Neutrophil (primary cell): ENCODE data around the gene PCDHGB6.
"Not testable (repeated sequence)": the region's sequence is repeated elsewhere in the genome, so short reads cannot be mapped to it uniquely, and the experiment has no call there.

ENCODE experiments used
- H3K27ac ChIP-seq: fragments of 200-600 bp; sonication (generic); 2 replicates; pipeline ENCODE4 v1.5.1; 2016; ENCODE audit warnings: mild to moderate bottlenecking, moderate library complexity
- H3K27me3 ChIP-seq: fragments of 200-600 bp; sonication (generic); 2 replicates; pipeline ENCODE4 v1.6.0; 2016; ENCODE audit warnings: mild to moderate bottlenecking
- H3K36me3 ChIP-seq: fragments of 200-600 bp; sonication (generic); 2 replicates; pipeline ENCODE4 v1.5.1; 2017
- H3K4me1 ChIP-seq, 2 experiments: fragments of 200-600 bp in 1 of 2; sonication (generic) in 1 of 2; 1 replicate in 1 of 2; 2 replicates in 1 of 2; pipeline versions ENCODE4 v1.5.1 to v1.6.1; 2013 to 2016; ENCODE audit warnings: low read depth in 1 of 2, low read length in 1 of 2, mild to moderate bottlenecking in 1 of 2, moderate library complexity in 1 of 2; ENCODE audit not compliant: control insufficient read depth in 1 of 2, insufficient read depth in 1 of 2
- H3K4me3 ChIP-seq, 2 experiments: fragments of 200-600 bp in 1 of 2; sonication (generic) in 1 of 2; 1 replicate in 1 of 2; 2 replicates in 1 of 2; pipeline ENCODE4 v1.5.1; 2013 to 2016; ENCODE audit warnings: low read depth in 1 of 2, low read length in 1 of 2, mild to moderate bottlenecking in 1 of 2, moderate library complexity in 1 of 2
- H3K9me3 ChIP-seq: fragments of 200-600 bp; sonication (generic); 2 replicates; pipeline ENCODE4 v1.5.1; 2016
- TF ChIP-seq, protein P1 (sequence below): fragments of 200-600 bp; sonication (generic); IDR thresholded peaks from 2 replicates; pipeline ENCODE4 v1.5.1; 2016; ENCODE audit warnings: antibody characterized with exemption

Gene PCDHGB6

DNA sequence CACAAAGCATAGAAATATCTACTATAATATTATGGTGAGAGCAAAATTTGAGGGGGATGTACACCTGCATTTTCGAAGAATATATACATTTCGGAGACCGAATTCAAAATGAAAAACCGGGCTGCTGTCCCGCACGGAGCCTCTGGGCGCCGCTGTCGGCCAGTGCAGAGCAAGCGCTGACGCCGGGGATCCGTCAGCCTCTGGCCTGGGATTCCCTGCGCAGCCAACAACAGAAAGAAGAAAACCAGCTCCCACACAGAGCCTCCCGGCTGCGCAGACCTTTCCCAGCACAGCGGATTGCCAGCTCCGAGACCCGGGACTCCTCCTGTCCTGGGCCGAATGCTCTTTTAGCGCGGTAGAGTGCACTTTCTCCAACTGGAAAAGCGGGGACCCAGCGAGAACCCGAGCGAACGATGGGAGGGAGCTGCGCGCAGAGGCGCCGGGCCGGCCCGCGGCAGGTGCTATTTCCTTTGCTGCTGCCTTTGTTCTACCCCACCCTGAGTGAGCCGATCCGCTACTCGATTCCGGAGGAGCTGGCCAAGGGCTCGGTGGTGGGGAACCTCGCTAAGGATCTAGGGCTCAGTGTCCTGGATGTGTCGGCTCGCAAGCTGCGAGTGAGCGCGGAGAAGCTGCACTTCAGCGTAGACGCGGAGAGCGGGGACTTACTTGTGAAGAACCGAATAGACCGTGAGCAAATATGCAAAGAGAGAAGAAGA lies at the start of gene PCDHGB6:
PCDHGB6 (plus strand) TSS at position 232 of the 716 bp plus-strand sequence; CDS start at position 414, 182 bp downstream.
- Histone ChIP-seq H3K27me3 (peaks cover 100% of the 10 kb centered on the region), H3K9me3 (peaks cover 21% of the 10 kb centered on the region)
- not testable (repeated sequence) for H3K4me1 ChIP-seq, H3K36me3 ChIP-seq, H3K27ac ChIP-seq, H3K4me3 ChIP-seq

DNA sequence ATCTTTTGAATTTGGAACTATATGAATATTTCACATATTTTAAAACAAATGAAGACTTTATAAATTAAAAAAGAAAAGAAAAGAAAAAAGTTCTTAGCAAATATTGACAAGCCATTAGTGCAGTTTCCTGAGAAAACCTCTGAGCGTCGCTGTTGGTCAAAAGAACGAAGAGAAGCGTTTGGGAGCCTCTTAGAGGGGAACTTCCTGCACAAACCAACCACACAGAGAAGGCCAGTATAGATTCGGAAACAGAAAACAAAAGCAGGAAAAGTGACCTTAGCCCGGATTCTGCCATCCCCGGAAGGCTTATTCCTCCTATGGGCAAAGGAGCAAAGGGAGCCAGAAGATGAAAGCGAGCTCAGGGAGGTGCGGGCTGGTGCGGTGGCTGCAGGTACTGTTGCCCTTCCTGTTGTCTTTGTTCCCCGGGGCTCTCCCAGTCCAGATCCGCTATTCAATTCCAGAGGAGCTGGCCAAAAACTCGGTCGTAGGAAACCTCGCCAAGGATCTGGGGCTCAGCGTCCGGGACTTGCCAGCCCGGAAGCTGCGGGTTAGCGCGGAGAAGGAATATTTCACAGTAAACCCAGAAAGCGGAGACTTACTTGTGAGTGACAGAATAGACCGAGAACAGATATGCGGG lies 47.9 kb upstream of the PCDHGB6 start, which contains the start of gene PCDHGB2:
PCDHGB2 (plus strand) TSS at position 205 of the 637 bp plus-strand sequence; CDS start at position 347, 142 bp downstream.
- no peaks in the 10 kb centered on the region for H3K4me1 ChIP-seq
- no peak within 1 kb of the TSS for H3K27ac ChIP-seq
- TF ChIP-seq, protein P1, sequence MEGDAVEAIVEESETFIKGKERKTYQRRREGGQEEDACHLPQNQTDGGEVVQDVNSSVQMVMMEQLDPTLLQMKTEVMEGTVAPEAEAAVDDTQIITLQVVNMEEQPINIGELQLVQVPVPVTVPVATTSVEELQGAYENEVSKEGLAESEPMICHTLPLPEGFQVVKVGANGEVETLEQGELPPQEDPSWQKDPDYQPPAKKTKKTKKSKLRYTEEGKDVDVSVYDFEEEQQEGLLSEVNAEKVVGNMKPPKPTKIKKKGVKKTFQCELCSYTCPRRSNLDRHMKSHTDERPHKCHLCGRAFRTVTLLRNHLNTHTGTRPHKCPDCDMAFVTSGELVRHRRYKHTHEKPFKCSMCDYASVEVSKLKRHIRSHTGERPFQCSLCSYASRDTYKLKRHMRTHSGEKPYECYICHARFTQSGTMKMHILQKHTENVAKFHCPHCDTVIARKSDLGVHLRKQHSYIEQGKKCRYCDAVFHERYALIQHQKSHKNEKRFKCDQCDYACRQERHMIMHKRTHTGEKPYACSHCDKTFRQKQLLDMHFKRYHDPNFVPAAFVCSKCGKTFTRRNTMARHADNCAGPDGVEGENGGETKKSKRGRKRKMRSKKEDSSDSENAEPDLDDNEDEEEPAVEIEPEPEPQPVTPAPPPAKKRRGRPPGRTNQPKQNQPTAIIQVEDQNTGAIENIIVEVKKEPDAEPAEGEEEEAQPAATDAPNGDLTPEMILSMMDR: no peak
- peaks cover 33% of the 10 kb centered on the region for H3K9me3 ChIP-seq
- H3K27me3 ChIP-seq: peaks cover 100% of the 10 kb centered on the region
- no peaks in the 10 kb centered on the region for H3K36me3 ChIP-seq
- H3K4me3 ChIP-seq: no peak within 1 kb of the TSS

DNA sequence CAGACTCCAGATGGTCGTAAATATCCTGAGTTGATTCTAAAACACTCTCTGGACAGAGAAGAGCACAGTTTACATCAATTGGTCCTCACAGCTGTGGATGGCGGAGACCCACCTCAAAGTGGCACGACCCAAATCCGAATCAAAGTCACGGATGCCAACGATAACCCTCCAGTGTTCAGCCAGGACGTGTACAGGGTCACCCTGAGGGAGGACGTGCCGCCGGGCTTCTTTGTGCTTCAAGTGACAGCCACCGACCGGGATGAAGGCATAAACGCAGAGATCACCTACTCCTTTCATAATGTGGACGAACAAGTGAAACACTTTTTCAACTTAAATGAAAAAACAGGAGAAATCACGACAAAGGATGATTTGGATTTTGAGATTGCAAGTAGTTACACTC lies 47.1 kb upstream of the PCDHGB6 start:
- TF ChIP-seq, protein P1: no peak
- H3K36me3 ChIP-seq: no peaks in the 10 kb centered on the region
- H3K4me3 ChIP-seq: no peak overlapping the region
- no peak overlapping the region for H3K27ac ChIP-seq
- no peaks in the 10 kb centered on the region for H3K4me1 ChIP-seq
- H3K27me3 ChIP-seq: peaks cover 100% of the 10 kb centered on the region
- H3K9me3 ChIP-seq: peaks cover 41% of the 10 kb centered on the region

DNA sequence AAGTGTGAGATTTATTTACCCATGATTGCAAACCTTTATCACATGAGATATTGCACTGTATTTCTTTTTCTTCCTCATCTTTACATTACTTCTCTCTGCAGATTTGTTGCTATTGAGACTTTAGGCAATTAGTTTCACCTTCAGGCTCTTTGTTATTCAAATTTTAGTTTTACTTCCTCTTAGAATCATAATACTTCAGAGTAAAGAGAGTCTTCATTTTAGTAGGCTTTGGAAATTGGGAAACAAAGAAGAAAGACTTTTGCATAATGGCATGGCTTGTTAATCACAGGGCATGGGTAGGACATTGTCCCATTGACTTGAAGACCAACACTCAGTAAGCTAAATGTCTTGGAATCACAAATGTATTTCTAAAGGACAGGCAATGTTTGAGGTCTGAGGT lies 45.1 kb upstream of the PCDHGB6 start:
- Histone ChIP-seq H3K4me3 (no peak overlapping the region), H3K36me3 (no peaks in the 10 kb centered on the region), H3K9me3 (peaks cover 45% of the 10 kb centered on the region), H3K27me3 (peaks cover 100% of the 10 kb centered on the region), H3K4me1 (no peaks in the 10 kb centered on the region), H3K27ac (no peak overlapping the region)
- TF ChIP-seq, protein P1: no peak

DNA sequence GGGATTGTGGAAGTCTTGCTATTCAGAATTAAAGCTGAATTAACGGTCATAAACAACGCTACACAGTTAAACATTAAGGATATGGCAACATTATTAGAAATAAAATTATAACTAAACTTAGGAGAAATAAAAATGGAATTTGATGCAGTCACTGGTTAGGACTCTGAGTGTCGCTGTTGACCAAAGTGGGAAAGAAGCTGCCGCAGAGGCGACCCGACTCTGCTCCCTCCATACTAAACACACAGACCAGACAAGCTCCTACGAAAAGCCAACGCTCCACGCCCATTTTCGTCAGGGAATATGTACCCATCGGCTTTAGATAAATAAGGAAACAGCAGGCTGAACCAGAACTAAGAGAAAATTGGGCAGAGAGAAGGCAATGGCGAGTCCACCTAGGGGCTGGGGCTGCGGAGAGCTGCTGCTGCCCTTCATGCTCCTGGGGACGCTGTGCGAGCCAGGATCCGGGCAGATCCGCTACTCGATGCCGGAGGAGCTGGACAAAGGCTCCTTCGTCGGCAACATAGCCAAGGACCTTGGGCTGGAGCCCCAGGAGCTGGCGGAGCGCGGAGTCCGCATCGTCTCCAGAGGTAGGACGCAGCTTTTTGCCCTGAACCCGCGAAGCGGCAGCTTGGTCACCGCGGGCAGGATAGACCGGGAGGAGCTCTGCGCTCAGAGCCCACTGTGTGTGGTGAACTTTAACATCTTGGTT lies 43.7 kb upstream of the PCDHGB6 start, which contains the start of gene PCDHGA5:
PCDHGA5 (plus strand) TSS at position 211 of the 709 bp plus-strand sequence; CDS start at position 380, 169 bp downstream.
- Histone ChIP-seq H3K36me3 (no peaks in the 10 kb centered on the region), H3K27me3 (peaks cover 100% of the 10 kb centered on the region), H3K9me3 (peaks cover 51% of the 10 kb centered on the region)

More for the DNA sequence above, 43.7 kb upstream of the PCDHGB6 start, which contains the start of gene PCDHGA5:
- no peaks in the 10 kb centered on the region for H3K4me1 ChIP-seq
- TF ChIP-seq, protein P1: no peak
- no peak within 1 kb of the TSS for H3K4me3 ChIP-seq
- no peak within 1 kb of the TSS for H3K27ac ChIP-seq
